HepG2 (cell line): ENCODE data around the gene TCEANC2. TPM values are rescaled to one million over a fixed set of nuclear protein-coding genes. Genes with fewer than 3 reads are reported as not detected.

Source experiments
- ARID5B ChIP-seq: IDR thresholded peaks from 2 replicates; pipeline ENCODE4 v1.4.0; 2020; ENCODE audit warnings: mild to moderate bottlenecking, missing genetic modification reagents
- CREM ChIP-seq, 2 experiments: sonication (generic) in 1 of 2; formaldehyde crosslinking in 1 of 2; IDR thresholded peaks; 2 replicates each; pipeline versions ENCODE4 v1.4.0 to v1.6.1; 2016 to 2020; ENCODE audit warnings: antibody characterized with exemption in 1 of 2, mild to moderate bottlenecking in 1 of 2, missing genetic modification reagents in 1 of 2
- ELF1 ChIP-seq: sonication (generic); formaldehyde crosslinking; IDR thresholded peaks from 2 replicates; pipeline ENCODE4 v1.4.0; 2020; ENCODE audit warnings: missing genetic modification reagents
- ELF3 ChIP-seq: IDR thresholded peaks from 2 replicates; pipeline ENCODE4 v1.6.1; 2016; ENCODE audit warnings: missing genetic modification reagents, missing compliant biosample characterization
- FOXA1 ChIP-seq, 2 experiments: fragments of 450-650 bp in 1 of 2; sonication (generic) in 1 of 2; formaldehyde crosslinking in 1 of 2; IDR thresholded peaks; 2 replicates each; pipeline versions ENCODE4 v1.4.0 to v1.6.1; 2016 to 2020; ENCODE audit warnings: missing genetic modification reagents in 1 of 2
- FOXA3 ChIP-seq: IDR thresholded peaks from 2 replicates; pipeline ENCODE4 v1.6.1; 2016; ENCODE audit warnings: missing genetic modification reagents, missing compliant biosample characterization
- FOXJ3 ChIP-seq: sonication (generic); formaldehyde crosslinking; IDR thresholded peaks from 2 replicates; pipeline ENCODE4 v1.4.0; 2020; ENCODE audit warnings: missing genetic modification reagents, mild to moderate bottlenecking, borderline replicate concordance
- GPBP1L1 ChIP-seq: sonication (generic); formaldehyde crosslinking; IDR thresholded peaks from 2 replicates; pipeline ENCODE4 v1.5.0; 2020; ENCODE audit warnings: mild to moderate bottlenecking, missing genetic modification reagents
- KDM6A ChIP-seq: IDR thresholded peaks from 2 replicates; pipeline ENCODE4 v1.6.1; 2016; ENCODE audit warnings: low read depth
- KLF11 ChIP-seq: IDR thresholded peaks from 2 replicates; pipeline ENCODE4 v1.6.1; 2016; ENCODE audit warnings: missing compliant biosample characterization
- MED1 ChIP-seq: sonication (generic); formaldehyde crosslinking; IDR thresholded peaks from 2 replicates; pipeline ENCODE4 v1.4.0; 2020; ENCODE audit warnings: missing genetic modification reagents
- NFIC ChIP-seq: IDR thresholded peaks from 2 replicates; pipeline ENCODE4 v1.6.1; 2012; ENCODE audit warnings: mild to moderate bottlenecking, low read length, inconsistent platforms
- NR2F2 ChIP-seq: IDR thresholded peaks from 2 replicates; pipeline ENCODE4 v1.6.1; 2012; ENCODE audit warnings: low read depth, inconsistent platforms, borderline replicate concordance
- NR2F6 ChIP-seq, 2 experiments: IDR thresholded peaks; 2 replicates each; pipeline ENCODE4 v1.6.1; 2016; ENCODE audit warnings: antibody characterized with exemption in 1 of 2, mild to moderate bottlenecking in 1 of 2
- RARA ChIP-seq: IDR thresholded peaks from 2 replicates; pipeline ENCODE4 v1.6.1; 2016; ENCODE audit warnings: missing genetic modification reagents, missing compliant biosample characterization
- RCOR2 ChIP-seq: IDR thresholded peaks from 2 replicates; pipeline ENCODE4 v1.6.1; 2016; ENCODE audit warnings: missing biosample characterization, missing genetic modification reagents
- ZBTB1 ChIP-seq: sonication (generic); formaldehyde crosslinking; IDR thresholded peaks from 2 replicates; pipeline ENCODE4 v1.4.0; 2020; ENCODE audit warnings: missing genetic modification reagents, borderline replicate concordance
- ZBTB20 ChIP-seq: sonication (generic); formaldehyde crosslinking; IDR thresholded peaks from 2 replicates; pipeline ENCODE4 v1.8.1; 2023; ENCODE audit warnings: missing genetic modification reagents, low read depth, mild to moderate bottlenecking, borderline replicate concordance
- ZC3H13 ChIP-seq: sonication (generic); formaldehyde crosslinking; IDR thresholded peaks from 2 replicates; pipeline ENCODE4 v1.8.1; 2023; ENCODE audit warnings: mild to moderate bottlenecking, missing genetic modification reagents, moderate library complexity
- ZGPAT ChIP-seq: IDR thresholded peaks from 2 replicates; pipeline ENCODE4 v1.6.1; 2016; ENCODE audit warnings: mild to moderate bottlenecking
- ZNF101 ChIP-seq: sonication (generic); formaldehyde crosslinking; IDR thresholded peaks from 2 replicates; pipeline ENCODE4 v1.4.0; 2020; ENCODE audit warnings: mild to moderate bottlenecking, low read depth, missing genetic modification reagents, borderline replicate concordance
- ZNF326 ChIP-seq: sonication (generic); formaldehyde crosslinking; IDR thresholded peaks from 2 replicates; pipeline ENCODE4 v1.4.0; 2020; ENCODE audit warnings: missing genetic modification reagents, borderline replicate concordance
- ZNF343 ChIP-seq: sonication (generic); formaldehyde crosslinking; IDR thresholded peaks from 2 replicates; pipeline ENCODE4 v1.4.0; 2020; ENCODE audit warnings: mild to moderate bottlenecking, missing genetic modification reagents
- ZNF563 ChIP-seq: sonication (generic); formaldehyde crosslinking; IDR thresholded peaks from 2 replicates; pipeline ENCODE4 v1.8.0; 2022; ENCODE audit warnings: mild to moderate bottlenecking, moderate library complexity, missing genetic modification reagents
- ZNF644 ChIP-seq: IDR thresholded peaks from 2 replicates; pipeline ENCODE4 v1.6.1; 2016; ENCODE audit warnings: low read depth
- polyA plus RNA-seq, 8 experiments: library from polyadenylated mRNA; depleted of rRNA in 3 of 8; stranded (reverse) in 7 of 8; unstranded in 1 of 8; fragments of >200 nt; fragmentation: Illumina TruSeq in 4 of 8; extraction: Trizol in 4 of 8; gene quantifications; 2 replicates each; pipeline versions ENCODE4 v1.2.1 to v1.2.3, GENCODE V29; 2011 to 2016; ENCODE audit warnings: low read depth in 4 of 8, missing spikeins in 1 of 8, mixed read lengths in 1 of 8; ENCODE audit not compliant: insufficient read depth in 1 of 8
- total RNA-seq, 5 experiments: library from RNA; depleted of rRNA; stranded (reverse); fragments of >200 nt; fragmentation: Illumina TruSeq; extraction: Trizol; gene quantifications; 2 replicates each; pipeline ENCODE4 v1.2.3, GENCODE V29; 2016; ENCODE audit warnings: low read depth in 1 of 5

The TCEANC2 gene
- total and polyA plus RNA-seq, 2 of the 13 experiments (the other 11 are each of a cell fraction or from before 2014, with no cell fraction given): 3.8 to 5.0 TPM

DNA sequence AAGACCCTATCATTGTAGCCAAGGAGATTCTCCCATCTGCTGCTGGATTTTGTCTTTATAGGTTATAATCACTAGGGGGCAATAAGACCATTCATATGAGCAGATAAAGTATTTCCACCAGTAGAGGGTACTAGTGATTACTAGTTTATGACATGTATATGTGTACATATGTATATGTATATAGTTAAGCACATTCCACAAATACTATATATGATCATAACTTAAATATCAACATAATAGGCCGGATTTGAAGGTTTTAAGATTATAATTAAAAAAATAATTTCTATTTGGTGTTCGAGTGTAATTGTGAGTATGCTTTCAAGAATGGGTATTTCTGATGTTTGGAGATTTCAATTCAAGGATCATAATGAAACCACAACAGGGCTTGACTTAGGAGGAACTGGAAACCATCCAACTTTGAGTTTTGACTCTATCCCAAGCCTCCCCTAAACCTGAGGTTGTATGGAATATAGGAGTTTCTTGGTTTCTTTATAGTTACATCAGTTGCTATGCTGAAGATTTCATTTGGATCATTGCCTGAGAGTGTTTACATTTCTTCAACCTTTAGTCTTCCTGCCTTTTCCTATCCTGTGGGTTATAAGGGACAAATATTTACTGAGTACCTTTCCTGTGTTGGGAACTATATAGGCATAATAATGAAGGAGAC, 16.9 kb downstream of the TCEANC2 start (continued):
- TF ChIP-seq ZBTB20 (peak; percentile 95; the same call in 1 of the 2 replicates), ZBTB1 (CRISPR knock-in tag) (no peak), ZNF563 (no peak), FOXA3 (CRISPR knock-in tag) (peak; percentile 84), ARID5B (peak; percentile 82), KDM6A (peak; percentile 46; the same call in 1 of the 2 replicates), KLF11 (CRISPR knock-in tag) (no peak), NR2F6 (IDR thresholded peaks at IDR 0.05) (no peak), NR2F6 (CRISPR knock-in tag; IDR thresholded peaks at IDR 0.05) (peak; percentile 35; the same call in 1 of the 2 replicates), FOXJ3 (CRISPR knock-in tag) (no peak), ZNF644 (CRISPR knock-in tag) (no peak), NFIC (peak; percentile 79; the same call in 1 of the 2 replicates), ELF1 (CRISPR knock-in tag) (no peak), ZC3H13 (no peak), RARA (peak; percentile 73), ELF3 (CRISPR knock-in tag) (peak; percentile 72), GPBP1L1 (CRISPR knock-in tag) (no peak), FOXA1 (IDR thresholded peaks at IDR 0.05) (no peak), FOXA1 (CRISPR knock-in tag; IDR thresholded peaks at IDR 0.05) (peak; percentile 64), ZGPAT (CRISPR knock-in tag) (no peak), ZNF101 (CRISPR knock-in tag) (no peak), RCOR2 (CRISPR knock-in tag) (peak; percentile 30; the same call in 1 of the 2 replicates), CREM (IDR thresholded peaks at IDR 0.05) (peak; percentile 54; the same call in 1 of the 2 replicates), CREM (CRISPR knock-in tag; IDR thresholded peaks at IDR 0.05) (no peak), MED1 (CRISPR knock-in tag) (peak; percentile 77), ZNF326 (no peak), NR2F2 (0 out of 2 replicates have a peak, but pooled peaks have one; percentile 23), ZNF343 (no peak)
